CD4-positive, alpha-beta T cell (primary cell): ENCODE measurements around the gene NRXN3. TPM values are rescaled to one million over a fixed set of nuclear protein-coding genes. Genes with fewer than 3 reads are reported as not detected.

Source experiments
- ATAC-seq: fragments of 200-7000 bp; cut with Tn5 transposase; one replicate; pipeline ENCODE4 v1.10.0; 2022; ENCODE audit warnings: mild to moderate bottlenecking; ENCODE audit not compliant: poor library complexity
- CTCF ChIA-PET: fragments of 350-600 bp; sonication (Branson Sonifier 250); formaldehyde crosslinking; loops from one replicate; lab custom pipeline; 2021; ENCODE audit warnings: antibody characterized with exemption, inconsistent platforms; lab: Charles Lee
- POLR2A ChIA-PET: fragments of 350-600 bp; sonication (Branson Sonifier 250); formaldehyde crosslinking; loops from one replicate; lab custom pipeline; 2021; ENCODE audit warnings: antibody characterized with exemption, inconsistent platforms; lab: Charles Lee
- DNase-seq, 14 experiments: peaks; one replicate each; pipeline ENCODE4 v3.0.0-alpha.2; 2013 to 2020; ENCODE audit warnings: mixed read lengths in 2 of 14
- H3K27ac ChIP-seq, 2 donors: one replicate each; pipeline versions ENCODE4 v1.5.1 to v1.7.0; 2013; ENCODE audit warnings: low read length in 2 of 2, low read depth in 1 of 2, mild to moderate bottlenecking in 1 of 2
- H3K27me3 ChIP-seq, 2 experiments: 1 replicate in 1 of 2; 2 replicates in 1 of 2; pipeline versions ENCODE4 v1.6.1 to v1.7.0; 2013; ENCODE audit warnings: low read length in 2 of 2, control low read depth in 1 of 2, mild to moderate bottlenecking in 1 of 2, moderate library complexity in 1 of 2; ENCODE audit not compliant: insufficient read depth in 2 of 2, control insufficient read depth in 1 of 2
- H3K36me3 ChIP-seq: one replicate; pipeline ENCODE4 v1.6.1; 2013; ENCODE audit warnings: low read length, control low read depth; ENCODE audit not compliant: insufficient read depth
- H3K4me1 ChIP-seq: one replicate; pipeline ENCODE4 v1.6.1; 2013; ENCODE audit warnings: low read length, control low read depth; ENCODE audit not compliant: insufficient read depth
- H3K4me3 ChIP-seq: one replicate; pipeline ENCODE4 v1.5.1; 2013; ENCODE audit warnings: mild to moderate bottlenecking, low read length, moderate library complexity
- H3K9me3 ChIP-seq, 2 experiments: 1 replicate in 1 of 2; 2 replicates in 1 of 2; pipeline versions ENCODE4 v1.6.1 to v1.7.0; 2013; ENCODE audit warnings: low read length in 2 of 2, mild to moderate bottlenecking in 2 of 2, control low read depth in 1 of 2, moderate library complexity in 1 of 2; ENCODE audit not compliant: control insufficient read depth in 1 of 2, insufficient read depth in 1 of 2
- H3K27ac Mint-ChIP-seq: one replicate; pipeline ENCODE4 v1.8.0; 2020; ENCODE audit warnings: mixed read lengths
- H3K27me3 Mint-ChIP-seq: one replicate; pipeline ENCODE4 v1.8.0; 2021; ENCODE audit warnings: mixed read lengths
- H3K36me3 Mint-ChIP-seq: one replicate; pipeline ENCODE4 v1.8.0; 2021; ENCODE audit warnings: low read depth, mixed read lengths
- H3K4me1 Mint-ChIP-seq: one replicate; pipeline ENCODE4 v1.8.0; 2021; ENCODE audit warnings: low read depth, mixed read lengths
- H3K4me3 Mint-ChIP-seq: one replicate; pipeline ENCODE4 v1.8.0; 2020; ENCODE audit warnings: mild to moderate bottlenecking, mixed read lengths
- H3K9me3 Mint-ChIP-seq: one replicate; pipeline ENCODE4 v1.8.0; 2020; ENCODE audit warnings: mixed read lengths
- intact Hi-C, 2 experiments: fragments of 100-400 bp; cut with DNase I in 1 of 2; cut with micrococcal nuclease in 1 of 2; formaldehyde crosslinking; loops; one replicate each; pipeline versions ENCODE4 v1.15.1 to v1.9.0; 2023 to 2025; cut with DNase I, micrococcal nuclease
- polyA plus RNA-seq, 2 donors: library from polyadenylated mRNA; unstranded; fragments of 120-200 nt; gene quantifications; one replicate each; pipeline ENCODE4 v1.2.1, GENCODE V29; 2013
- total RNA-seq, 174 experiments: library from RNA in 2 of 174; stranded (reverse) in 2 of 174; gene quantifications; one replicate each; pipeline ENCODE4 v1.2.3 and lab custom pipeline; 2021 to 2026
- TF ChIP-seq, protein P1 (sequence below): fragments of 200-600 bp; IDR thresholded peaks from one replicate; pipeline ENCODE4 v1.8.0; 2022; ENCODE audit warnings: antibody characterized with exemption, mild to moderate bottlenecking

The NRXN3 gene
- total RNA-seq (not detected), total RNA-seq (lab: John Stamatoyannopoulos, UW) (0 to 0.20 (median 0) reads per million in 172 experiments)
- not detected for polyA plus RNA-seq (2013, experiment 1 of 2)
- 0.01 TPM for polyA plus RNA-seq (2013, experiment 2 of 2)

DNA sequence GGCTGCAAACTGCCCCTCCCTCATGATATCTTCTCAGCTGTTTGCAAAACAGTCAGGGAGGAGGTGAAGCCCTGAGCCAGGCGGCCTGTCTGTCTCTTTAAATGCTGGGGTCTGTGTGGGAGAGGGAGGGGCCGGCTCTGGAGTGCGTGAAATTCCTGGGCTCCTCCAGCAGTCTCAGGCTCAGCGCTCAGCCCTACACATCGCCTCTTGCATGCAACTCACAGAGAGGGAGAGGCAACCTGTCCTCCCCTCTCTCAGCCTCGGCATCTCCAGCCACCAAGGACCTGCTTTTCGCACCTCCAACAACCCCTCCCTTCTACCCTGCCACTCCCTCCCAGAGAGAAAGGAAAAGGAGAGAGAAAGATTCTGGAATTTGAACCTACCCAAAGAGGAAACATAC lies at the start of gene NRXN3:
NRXN3 (plus strand) TSS at position 171 of the 400 bp plus-strand sequence. CDS start 72,721 bp downstream, outside the sequence.
- POLR2A ChIA-PET: no interaction called here
- ATAC-seq: no peak
- Histone ChIP-seq H3K36me3 (no peaks in the 10 kb centered on the region), H3K4me1 (no peaks in the 10 kb centered on the region), H3K27ac (no peak within 1 kb of the TSS), H3K4me3 (no peak within 1 kb of the TSS), H3K27me3 (peaks cover 5 to 11% of the 10 kb centered on the region in 2 experiments), H3K9me3 (peaks cover 0 to 4% of the 10 kb centered on the region in 2 experiments)
- Mint-ChIP-seq H3K4me3 (no peak within 1 kb of the TSS), H3K27me3 (peaks cover 20% of the 10 kb centered on the region), H3K9me3 (no peaks in the 10 kb centered on the region), H3K36me3 (no peaks in the 10 kb centered on the region), H3K27ac (no peak within 1 kb of the TSS), H3K4me1 (no peaks in the 10 kb centered on the region)
- TF ChIP-seq, protein P1, sequence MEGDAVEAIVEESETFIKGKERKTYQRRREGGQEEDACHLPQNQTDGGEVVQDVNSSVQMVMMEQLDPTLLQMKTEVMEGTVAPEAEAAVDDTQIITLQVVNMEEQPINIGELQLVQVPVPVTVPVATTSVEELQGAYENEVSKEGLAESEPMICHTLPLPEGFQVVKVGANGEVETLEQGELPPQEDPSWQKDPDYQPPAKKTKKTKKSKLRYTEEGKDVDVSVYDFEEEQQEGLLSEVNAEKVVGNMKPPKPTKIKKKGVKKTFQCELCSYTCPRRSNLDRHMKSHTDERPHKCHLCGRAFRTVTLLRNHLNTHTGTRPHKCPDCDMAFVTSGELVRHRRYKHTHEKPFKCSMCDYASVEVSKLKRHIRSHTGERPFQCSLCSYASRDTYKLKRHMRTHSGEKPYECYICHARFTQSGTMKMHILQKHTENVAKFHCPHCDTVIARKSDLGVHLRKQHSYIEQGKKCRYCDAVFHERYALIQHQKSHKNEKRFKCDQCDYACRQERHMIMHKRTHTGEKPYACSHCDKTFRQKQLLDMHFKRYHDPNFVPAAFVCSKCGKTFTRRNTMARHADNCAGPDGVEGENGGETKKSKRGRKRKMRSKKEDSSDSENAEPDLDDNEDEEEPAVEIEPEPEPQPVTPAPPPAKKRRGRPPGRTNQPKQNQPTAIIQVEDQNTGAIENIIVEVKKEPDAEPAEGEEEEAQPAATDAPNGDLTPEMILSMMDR: no peak
- no peak for DNase-seq
- intact Hi-C loops: no loop called here
- CTCF ChIA-PET: no interaction called here

DNA sequence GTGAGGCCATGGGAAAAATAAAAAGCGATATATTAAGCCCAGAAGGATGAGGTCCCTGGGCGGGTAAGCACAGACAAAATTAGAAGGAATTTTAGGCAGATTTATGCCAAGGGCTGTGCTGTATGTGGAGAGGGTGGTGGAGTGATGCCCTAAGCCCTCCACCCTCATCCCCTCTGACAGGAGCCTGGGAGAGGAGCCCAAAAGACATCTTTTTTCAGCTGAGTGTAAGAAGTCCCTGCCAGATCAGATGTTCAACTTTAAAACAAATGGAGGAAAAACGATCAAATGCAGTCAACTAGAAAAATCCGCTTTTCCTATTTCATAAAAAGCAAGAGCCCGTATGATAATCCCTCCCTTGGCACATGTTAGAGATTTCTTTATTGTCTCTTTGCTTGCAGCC lies 47.7 kb upstream of the NRXN3 start:
- Mint-ChIP-seq H3K4me1 (no peaks in the 10 kb centered on the region), H3K27me3 (peaks cover 21% of the 10 kb centered on the region), H3K27ac (no peak overlapping the region), H3K36me3 (no peaks in the 10 kb centered on the region), H3K9me3 (no peaks in the 10 kb centered on the region), H3K4me3 (no peak overlapping the region)
- no peak overlapping the region for H3K4me3 ChIP-seq
- H3K27ac ChIP-seq: no peak overlapping the region
- ChIA-PET POLR2A (no interaction called here), CTCF (no interaction called here)
- H3K4me1 ChIP-seq: no peaks in the 10 kb centered on the region
- H3K9me3 ChIP-seq: no peaks in the 10 kb centered on the region
- ATAC-seq (no peak), DNase-seq (no peak)
- H3K27me3 ChIP-seq: peaks cover 0 to 4% of the 10 kb centered on the region in 2 experiments
- intact Hi-C loops: no loop called here
- H3K36me3 ChIP-seq: no peaks in the 10 kb centered on the region
- TF ChIP-seq, protein P1: no peak

DNA sequence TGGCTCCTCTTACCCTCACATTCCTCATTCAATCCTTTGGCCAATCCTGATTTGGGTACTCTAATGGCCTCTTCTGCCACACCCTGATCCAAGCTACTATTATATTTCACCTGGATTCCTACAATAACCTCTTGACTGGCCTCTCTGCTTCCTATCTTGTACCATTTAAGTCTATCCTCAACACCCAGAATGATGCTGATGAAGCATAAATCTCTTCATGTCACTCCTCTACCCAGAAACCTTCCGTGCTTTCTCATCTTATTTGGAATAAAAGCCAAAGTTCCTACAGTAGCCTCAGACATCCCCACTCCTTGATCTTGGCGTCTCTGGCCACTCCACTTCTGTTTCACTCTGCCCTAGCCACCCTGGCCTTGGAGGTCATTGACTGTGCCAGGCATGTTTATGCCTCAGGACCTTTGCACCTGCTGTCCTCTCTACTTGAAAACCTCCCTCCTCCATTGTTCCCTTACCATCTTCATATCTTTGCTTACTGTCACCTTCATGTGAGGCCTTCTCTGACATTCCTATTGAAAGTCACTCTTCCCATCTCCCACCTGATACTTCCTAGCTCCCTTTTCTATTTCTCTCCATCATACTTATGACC lies 46.4 kb upstream of the NRXN3 start:
- H3K36me3 Mint-ChIP-seq: no peaks in the 10 kb centered on the region
- no peak for DNase-seq
- no peaks in the 10 kb centered on the region for H3K9me3 Mint-ChIP-seq
- ATAC-seq: no peak
- TF ChIP-seq, protein P1: no peak
- Histone ChIP-seq H3K4me1 (no peaks in the 10 kb centered on the region), H3K36me3 (no peaks in the 10 kb centered on the region), H3K27ac (no peak overlapping the region), H3K4me3 (no peak overlapping the region), H3K27me3 (peaks cover 0 to 4% of the 10 kb centered on the region in 2 experiments), H3K9me3 (no peaks in the 10 kb centered on the region)
- CTCF ChIA-PET: no interaction called here
- no peak overlapping the region for H3K4me3 Mint-ChIP-seq
- intact Hi-C loops: no loop called here
- H3K27ac Mint-ChIP-seq: no peak overlapping the region
- peaks cover 15% of the 10 kb centered on the region for H3K27me3 Mint-ChIP-seq
- POLR2A ChIA-PET: no interaction called here
- H3K4me1 Mint-ChIP-seq: no peaks in the 10 kb centered on the region
